ENCODE data around the gene ATE1.

The ATE1 gene

GRCh38 chr10:121911421-121911697 lies 16.5 kb downstream of the ATE1 start:
- Histone ChIP-seq H2AK5ac (ENCODE audit: low read length) (no peak overlapping the region), H3K9ac (ENCODE audit: low read length) (no peak overlapping the region), H4K91ac (ENCODE audit: low read depth, low read length) (no peak overlapping the region), H3K79me1 (ENCODE audit: low read length) (no peaks in the 10 kb centered on the region), H3K14ac (ENCODE audit: low read length) (no peak overlapping the region), H2AFZ (ENCODE audit: insufficient read depth, low read length, poor library complexity) (no peak overlapping the region), H3K18ac (ENCODE audit: low read length) (no peak overlapping the region), H3K4me3 (ENCODE audit: low read depth, low read length) (no peak overlapping the region), H2BK120ac (ENCODE audit: insufficient read depth, low read length, poor library complexity) (no peak overlapping the region), H3K4ac (ENCODE audit: low read depth, low read length) (no peak overlapping the region), H4K8ac (ENCODE audit: low read depth, low read length) (no peak overlapping the region), H3K23ac (ENCODE audit: low read length) (no peak overlapping the region), H4K12ac (ENCODE audit: low read depth, low read length) (no peak overlapping the region), H3K27me3 (ENCODE audit: insufficient read depth, low read length) (no peaks in the 10 kb centered on the region), H3K4me2 (ENCODE audit: low read length) (no peak overlapping the region), H3K9me3 (ENCODE audit: insufficient read depth, low read depth, low read length) (no peaks in the 10 kb centered on the region), H3K27ac (ENCODE audit: low read depth, low read length) (no peak overlapping the region), H3K36me3 (ENCODE audit: control insufficient read depth in 1 of 2, insufficient read depth in 2 of 2, low read length in 2 of 2) (peaks cover 0 to 10% of the 10 kb centered on the region in 2 experiments), H2BK5ac (ENCODE audit: low read depth, low read length, poor library complexity) (no peak overlapping the region), H2BK12ac (ENCODE audit: low read length) (no peak overlapping the region), H3K4me1 (ENCODE audit: control insufficient read depth in 1 of 2, insufficient read depth in 2 of 2, low read length in 2 of 2) (no peaks in the 10 kb centered on the region), H3K79me2 (ENCODE audit: control insufficient read depth, insufficient read depth, low read length, poor library complexity) (no peaks in the 10 kb centered on the region)
- WGBS (ENCODE audit: extremely low coverage, insufficient coverage, insufficient read length) = no CpG with 5 or more reads among the region's 2 CpGs
- DNase-seq = no peak

DNA sequence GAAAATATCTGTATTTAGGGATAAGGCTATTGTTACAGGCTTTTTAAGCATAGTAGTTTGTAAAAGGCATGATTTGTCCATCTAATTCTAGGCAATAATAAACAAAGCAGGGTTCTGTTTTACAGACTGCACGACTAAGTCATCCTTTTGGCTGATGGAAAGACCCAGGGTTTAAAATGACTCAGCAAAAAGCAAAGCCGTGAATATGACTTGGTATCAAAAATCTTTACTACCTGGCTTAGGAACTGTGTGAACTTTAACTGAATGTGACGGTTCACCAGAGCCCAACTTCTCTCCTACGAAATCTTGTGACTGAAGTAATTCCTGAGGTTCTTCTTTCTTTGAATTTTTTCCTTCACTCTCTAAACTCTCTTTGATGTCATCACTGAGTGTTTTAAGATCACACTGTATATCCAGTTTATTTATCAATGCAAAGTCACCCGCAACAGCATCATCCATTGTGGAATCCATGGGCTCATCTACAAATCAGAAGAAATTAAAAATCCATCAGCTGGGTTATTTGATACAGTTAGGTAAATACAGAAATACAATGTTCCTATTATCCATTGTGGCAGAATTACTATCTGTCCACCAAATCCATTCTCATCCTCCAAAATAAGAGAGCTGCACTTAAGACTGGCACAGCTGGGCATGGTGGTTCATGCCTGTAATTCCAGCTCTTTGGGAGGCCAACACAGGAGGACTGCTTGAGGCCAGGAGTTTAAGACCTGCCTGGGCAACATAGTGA lies 17.0 kb downstream of the ATE1 start:
- Histone ChIP-seq H3K79me1 (ENCODE audit: low read length) (no peaks in the 10 kb centered on the region), H3K27ac (ENCODE audit: low read depth, low read length) (no peak overlapping the region), H2BK12ac (ENCODE audit: low read length) (no peak overlapping the region), H2AK5ac (ENCODE audit: low read length) (no peak overlapping the region), H4K91ac (ENCODE audit: low read depth, low read length) (no peak overlapping the region), H3K9ac (ENCODE audit: low read length) (no peak overlapping the region), H3K14ac (ENCODE audit: low read length) (no peak overlapping the region), H3K23ac (ENCODE audit: low read length) (no peak overlapping the region), H3K4me3 (ENCODE audit: low read depth, low read length) (no peak overlapping the region), H3K4me1 (ENCODE audit: control insufficient read depth in 1 of 2, insufficient read depth in 2 of 2, low read length in 2 of 2) (no peaks in the 10 kb centered on the region), H4K12ac (ENCODE audit: low read depth, low read length) (no peak overlapping the region), H3K79me2 (ENCODE audit: control insufficient read depth, insufficient read depth, low read length, poor library complexity) (no peaks in the 10 kb centered on the region), H2BK120ac (ENCODE audit: insufficient read depth, low read length, poor library complexity) (no peak overlapping the region), H3K9me3 (ENCODE audit: insufficient read depth, low read depth, low read length) (no peaks in the 10 kb centered on the region), H3K4ac (ENCODE audit: low read depth, low read length) (no peak overlapping the region), H2AFZ (ENCODE audit: insufficient read depth, low read length, poor library complexity) (no peak overlapping the region), H2BK5ac (ENCODE audit: low read depth, low read length, poor library complexity) (no peak overlapping the region), H4K8ac (ENCODE audit: low read depth, low read length) (no peak overlapping the region), H3K4me2 (ENCODE audit: low read length) (no peak overlapping the region), H3K27me3 (ENCODE audit: insufficient read depth, low read length) (no peaks in the 10 kb centered on the region), H3K36me3 (ENCODE audit: control insufficient read depth in 1 of 2, insufficient read depth in 2 of 2, low read length in 2 of 2) (peaks cover 0 to 10% of the 10 kb centered on the region in 2 experiments), H3K18ac (ENCODE audit: low read length) (no peak overlapping the region)
- DNase-seq = no peak
- no CpG with 5 or more reads among the region's 5 CpGs for WGBS (ENCODE audit: extremely low coverage, insufficient coverage, insufficient read length)

DNA sequence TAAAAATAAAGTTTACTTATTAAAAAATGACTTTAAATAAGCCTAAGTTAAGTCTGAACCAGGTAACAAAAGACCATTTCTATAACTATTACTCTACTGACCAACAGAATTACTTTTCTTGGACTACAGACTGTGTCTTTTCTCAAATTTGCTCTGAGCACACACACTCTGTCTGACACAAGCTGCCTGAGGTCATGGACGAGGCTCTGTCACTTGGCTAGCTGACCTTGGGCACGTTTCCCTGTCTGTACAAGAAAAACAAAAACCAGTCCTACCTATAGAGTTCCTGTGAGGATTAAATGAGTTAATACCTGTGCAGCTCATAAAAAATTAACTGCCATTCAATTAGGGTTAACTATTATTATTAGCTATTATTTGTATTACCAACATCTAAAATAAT lies 22.9 kb downstream of the ATE1 start:
- Histone ChIP-seq H2BK12ac (ENCODE audit: low read length) (no peak overlapping the region), H3K4me2 (ENCODE audit: low read length) (no peak overlapping the region), H3K18ac (ENCODE audit: low read length) (no peak overlapping the region), H4K91ac (ENCODE audit: low read depth, low read length) (no peak overlapping the region), H3K23ac (ENCODE audit: low read length) (no peak overlapping the region), H3K79me2 (ENCODE audit: control insufficient read depth, insufficient read depth, low read length, poor library complexity) (no peaks in the 10 kb centered on the region), H3K9ac (ENCODE audit: low read length) (no peak overlapping the region), H3K79me1 (ENCODE audit: low read length) (no peaks in the 10 kb centered on the region), H4K12ac (ENCODE audit: low read depth, low read length) (no peak overlapping the region), H4K8ac (ENCODE audit: low read depth, low read length) (no peak overlapping the region), H2AFZ (ENCODE audit: insufficient read depth, low read length, poor library complexity) (no peak overlapping the region), H2BK120ac (ENCODE audit: insufficient read depth, low read length, poor library complexity) (no peak overlapping the region), H2BK5ac (ENCODE audit: low read depth, low read length, poor library complexity) (no peak overlapping the region), H3K4me3 (ENCODE audit: low read depth, low read length) (no peak overlapping the region), H3K9me3 (ENCODE audit: insufficient read depth, low read depth, low read length) (no peaks in the 10 kb centered on the region), H3K4ac (ENCODE audit: low read depth, low read length) (no peak overlapping the region), H3K4me1 (ENCODE audit: control insufficient read depth in 1 of 2, insufficient read depth in 2 of 2, low read length in 2 of 2) (no peaks in the 10 kb centered on the region), H3K14ac (ENCODE audit: low read length) (no peak overlapping the region), H2AK5ac (ENCODE audit: low read length) (no peak overlapping the region), H3K27me3 (ENCODE audit: insufficient read depth, low read length) (no peaks in the 10 kb centered on the region), H3K27ac (ENCODE audit: low read depth, low read length) (no peak overlapping the region), H3K36me3 (ENCODE audit: control insufficient read depth in 1 of 2, insufficient read depth in 2 of 2, low read length in 2 of 2) (peaks cover 0 to 4% of the 10 kb centered on the region in 2 experiments)
- DNase-seq = no peak
- WGBS (ENCODE audit: extremely low coverage, insufficient coverage, insufficient read length) = no CpG with 5 or more reads among the region's 2 CpGs

DNA sequence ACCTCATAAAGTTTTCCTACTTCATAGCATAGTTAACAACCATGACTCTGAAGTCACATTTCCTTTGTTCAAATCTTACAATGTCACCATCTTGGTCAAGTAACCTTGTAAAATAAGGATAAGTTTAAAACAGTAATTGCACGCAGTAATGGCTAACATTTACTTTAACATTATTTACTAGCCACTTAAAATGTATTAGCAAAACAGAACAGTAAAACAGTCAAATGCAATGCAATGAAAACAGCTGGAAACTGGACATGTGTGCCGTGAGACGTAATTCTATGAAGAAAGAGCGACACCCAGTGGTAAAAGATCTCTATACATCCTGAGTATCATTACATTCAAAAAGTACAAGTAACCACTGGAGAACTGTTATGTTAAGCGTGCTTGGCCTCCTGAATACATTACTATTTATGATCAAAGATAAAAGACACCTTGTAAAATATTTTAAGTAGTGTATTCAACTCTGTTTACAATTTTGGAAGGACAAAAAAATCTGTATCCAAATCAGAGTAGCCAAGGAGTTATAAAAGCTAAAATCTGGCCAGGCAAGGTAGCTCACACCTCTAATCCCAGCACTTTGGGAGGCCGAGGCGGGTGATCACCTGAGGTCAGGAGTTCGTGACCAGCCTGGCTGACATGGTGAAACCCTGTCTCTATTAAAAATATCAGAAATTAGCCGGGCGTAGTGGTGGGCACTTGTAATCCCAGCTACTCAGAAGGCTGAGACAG lies 27.2 kb downstream of the ATE1 start:
- no peak overlapping the region for H2AFZ ChIP-seq (ENCODE audit: insufficient read depth, low read length, poor library complexity)
- no peaks in the 10 kb centered on the region for H3K79me1 ChIP-seq (ENCODE audit: low read length)
- no peaks in the 10 kb centered on the region for H3K9me3 ChIP-seq (ENCODE audit: insufficient read depth, low read depth, low read length)
- peaks cover 0 to 1% of the 10 kb centered on the region in 2 experiments for H3K36me3 ChIP-seq (ENCODE audit: control insufficient read depth in 1 of 2, insufficient read depth in 2 of 2, low read length in 2 of 2)
- H3K9ac ChIP-seq (ENCODE audit: low read length) = no peak overlapping the region
- DNase-seq = peak; percentile 17 to 87
- no peak overlapping the region for H3K27ac ChIP-seq (ENCODE audit: low read depth, low read length)
- no peak overlapping the region for H3K4me3 ChIP-seq (ENCODE audit: low read depth, low read length)
- no peak overlapping the region for H3K4me2 ChIP-seq (ENCODE audit: low read length)
- no peak overlapping the region for H3K14ac ChIP-seq (ENCODE audit: low read length)
- H2AK5ac ChIP-seq (ENCODE audit: low read length) = no peak overlapping the region
- H2BK12ac ChIP-seq (ENCODE audit: low read length) = no peak overlapping the region
- H2BK5ac ChIP-seq (ENCODE audit: low read depth, low read length, poor library complexity) = no peak overlapping the region
- H4K12ac ChIP-seq (ENCODE audit: low read depth, low read length) = no peak overlapping the region
- no peaks in the 10 kb centered on the region for H3K27me3 ChIP-seq (ENCODE audit: insufficient read depth, low read length)
- H3K23ac ChIP-seq (ENCODE audit: low read length) = no peak overlapping the region
- H4K91ac ChIP-seq (ENCODE audit: low read depth, low read length) = no peak overlapping the region
- WGBS (ENCODE audit: extremely low coverage, insufficient coverage, insufficient read length) = no CpG with 5 or more reads among the region's 10 CpGs
- no peak overlapping the region for H3K4ac ChIP-seq (ENCODE audit: low read depth, low read length)
- no peaks in the 10 kb centered on the region for H3K79me2 ChIP-seq (ENCODE audit: control insufficient read depth, insufficient read depth, low read length, poor library complexity)
- H3K4me1 ChIP-seq (ENCODE audit: control insufficient read depth in 1 of 2, insufficient read depth in 2 of 2, low read length in 2 of 2) = no peaks in the 10 kb centered on the region
- no peak overlapping the region for H4K8ac ChIP-seq (ENCODE audit: low read depth, low read length)
- H3K18ac ChIP-seq (ENCODE audit: low read length) = no peak overlapping the region
- no peak overlapping the region for H2BK120ac ChIP-seq (ENCODE audit: insufficient read depth, low read length, poor library complexity)

Data from trophoblast cell (in vitro differentiated cells and primary cell).